ENCODE measurements around the gene YRDC. TPM values are rescaled to one million over a fixed set of nuclear protein-coding genes. Genes with fewer than 3 reads are reported as not detected.

YRDC gene
- polyA plus RNA-seq, 1 donor from 2014 or later, result 34.1 TPM

- H3K27me3 ChIP-seq (ENCODE audit: insufficient read depth, low read depth, low read length), result no peaks in the 10 kb centered on the region
- peak overlapping the region; percentile 39 for H3K4me3 ChIP-seq (ENCODE audit: low read length)
- no peaks in the 10 kb centered on the region for H3K9me3 ChIP-seq (ENCODE audit: low read length)
- H3K9ac ChIP-seq (ENCODE audit: low read length), result no peak overlapping the region
- no peaks in the 10 kb centered on the region for H3K36me3 ChIP-seq (ENCODE audit: insufficient read depth, low read length)
- H2AFZ ChIP-seq (ENCODE audit: low read depth, low read length), result no peak overlapping the region
- no peaks in the 10 kb centered on the region for H3K9me2 ChIP-seq (ENCODE audit: insufficient read depth, low read length)
- H3K4me2 ChIP-seq (ENCODE audit: low read length), result no peak overlapping the region
- no peaks in the 10 kb centered on the region for H3F3A ChIP-seq (ENCODE audit: insufficient read depth, low read length, poor library complexity, severe bottlenecking)
- H3K79me2 ChIP-seq (replicated peaks; ENCODE audit: insufficient read depth, low read length), result peaks cover 54% of the 10 kb centered on the region
- H4K20me1 ChIP-seq (ENCODE audit: insufficient read depth), result no peaks in the 10 kb centered on the region
- TF ChIP-seq EP300 (conservative IDR thresholded peaks at IDR 0.05; ENCODE audit: poor library complexity, severe bottlenecking) (no peak), RAD21 (conservative IDR thresholded peaks at IDR 0.05) (no peak), EZH2 (IDR thresholded peaks at IDR 0.05; ENCODE audit: borderline replicate concordance, insufficient read depth, low read length, poor library complexity, severe bottlenecking) (no peak), POLR2AphosphoS5 (IDR thresholded peaks at IDR 0.05) (no peak), SMC3 (conservative IDR thresholded peaks at IDR 0.05; ENCODE audit: poor library complexity) (no peak), MXI1 (conservative IDR thresholded peaks at IDR 0.05; ENCODE audit: poor library complexity, severe bottlenecking) (no peak), TAF1 (IDR thresholded peaks at IDR 0.05; ENCODE audit: low read depth) (no peak), REST (IDR thresholded peaks at IDR 0.05; ENCODE audit: borderline replicate concordance) (no peak)
- TF ChIP-seq, protein P1, sequence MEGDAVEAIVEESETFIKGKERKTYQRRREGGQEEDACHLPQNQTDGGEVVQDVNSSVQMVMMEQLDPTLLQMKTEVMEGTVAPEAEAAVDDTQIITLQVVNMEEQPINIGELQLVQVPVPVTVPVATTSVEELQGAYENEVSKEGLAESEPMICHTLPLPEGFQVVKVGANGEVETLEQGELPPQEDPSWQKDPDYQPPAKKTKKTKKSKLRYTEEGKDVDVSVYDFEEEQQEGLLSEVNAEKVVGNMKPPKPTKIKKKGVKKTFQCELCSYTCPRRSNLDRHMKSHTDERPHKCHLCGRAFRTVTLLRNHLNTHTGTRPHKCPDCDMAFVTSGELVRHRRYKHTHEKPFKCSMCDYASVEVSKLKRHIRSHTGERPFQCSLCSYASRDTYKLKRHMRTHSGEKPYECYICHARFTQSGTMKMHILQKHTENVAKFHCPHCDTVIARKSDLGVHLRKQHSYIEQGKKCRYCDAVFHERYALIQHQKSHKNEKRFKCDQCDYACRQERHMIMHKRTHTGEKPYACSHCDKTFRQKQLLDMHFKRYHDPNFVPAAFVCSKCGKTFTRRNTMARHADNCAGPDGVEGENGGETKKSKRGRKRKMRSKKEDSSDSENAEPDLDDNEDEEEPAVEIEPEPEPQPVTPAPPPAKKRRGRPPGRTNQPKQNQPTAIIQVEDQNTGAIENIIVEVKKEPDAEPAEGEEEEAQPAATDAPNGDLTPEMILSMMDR (IDR thresholded peaks at IDR 0.05; ENCODE audit: poor library complexity, severe bottlenecking), result no peak
- H3K27ac ChIP-seq (ENCODE audit: low read length), result no peak overlapping the region
Measured at GRCh38 chr1:37853157-37853556, 45.1 kb upstream of the YRDC start.

- Histone ChIP-seq H3K9me2 (ENCODE audit: insufficient read depth, low read length) (no peaks in the 10 kb centered on the region), H3K36me3 (ENCODE audit: insufficient read depth, low read length) (no peaks in the 10 kb centered on the region), H2AFZ (ENCODE audit: low read depth, low read length) (no peak overlapping the region), H3K9ac (ENCODE audit: low read length) (no peak overlapping the region), H3K79me2 (replicated peaks; ENCODE audit: insufficient read depth, low read length) (peaks cover 46% of the 10 kb centered on the region), H3F3A (ENCODE audit: insufficient read depth, low read length, poor library complexity, severe bottlenecking) (no peaks in the 10 kb centered on the region), H3K4me2 (ENCODE audit: low read length) (no peak overlapping the region), H3K4me3 (ENCODE audit: low read length) (no peak overlapping the region), H3K27me3 (ENCODE audit: insufficient read depth, low read depth, low read length) (no peaks in the 10 kb centered on the region), H3K27ac (ENCODE audit: low read length) (no peak overlapping the region), H4K20me1 (ENCODE audit: insufficient read depth) (no peaks in the 10 kb centered on the region), H3K9me3 (ENCODE audit: low read length) (no peaks in the 10 kb centered on the region)
- TF ChIP-seq, protein P1 (IDR thresholded peaks at IDR 0.05; ENCODE audit: poor library complexity, severe bottlenecking), result no peak
- TF ChIP-seq SMC3 (conservative IDR thresholded peaks at IDR 0.05; ENCODE audit: poor library complexity), result no peak
- TF ChIP-seq MXI1 (conservative IDR thresholded peaks at IDR 0.05; ENCODE audit: poor library complexity, severe bottlenecking), result no peak
- TF ChIP-seq POLR2AphosphoS5 (IDR thresholded peaks at IDR 0.05), result no peak
Measured at GRCh38 chr1:37851782-37852210, 43.8 kb upstream of the YRDC start.

Measured in neural cell (in vitro differentiated cells).